DLD1 (cell line): ENCODE results near the gene SAG.

Experiments used
- in situ Hi-C: cut with HindIII; loops from 2 replicates; pipeline ENCODE4 v1.10.0; 2017; ENCODE audit warnings: low sequenced_read_pairs

SAG gene

DNA sequence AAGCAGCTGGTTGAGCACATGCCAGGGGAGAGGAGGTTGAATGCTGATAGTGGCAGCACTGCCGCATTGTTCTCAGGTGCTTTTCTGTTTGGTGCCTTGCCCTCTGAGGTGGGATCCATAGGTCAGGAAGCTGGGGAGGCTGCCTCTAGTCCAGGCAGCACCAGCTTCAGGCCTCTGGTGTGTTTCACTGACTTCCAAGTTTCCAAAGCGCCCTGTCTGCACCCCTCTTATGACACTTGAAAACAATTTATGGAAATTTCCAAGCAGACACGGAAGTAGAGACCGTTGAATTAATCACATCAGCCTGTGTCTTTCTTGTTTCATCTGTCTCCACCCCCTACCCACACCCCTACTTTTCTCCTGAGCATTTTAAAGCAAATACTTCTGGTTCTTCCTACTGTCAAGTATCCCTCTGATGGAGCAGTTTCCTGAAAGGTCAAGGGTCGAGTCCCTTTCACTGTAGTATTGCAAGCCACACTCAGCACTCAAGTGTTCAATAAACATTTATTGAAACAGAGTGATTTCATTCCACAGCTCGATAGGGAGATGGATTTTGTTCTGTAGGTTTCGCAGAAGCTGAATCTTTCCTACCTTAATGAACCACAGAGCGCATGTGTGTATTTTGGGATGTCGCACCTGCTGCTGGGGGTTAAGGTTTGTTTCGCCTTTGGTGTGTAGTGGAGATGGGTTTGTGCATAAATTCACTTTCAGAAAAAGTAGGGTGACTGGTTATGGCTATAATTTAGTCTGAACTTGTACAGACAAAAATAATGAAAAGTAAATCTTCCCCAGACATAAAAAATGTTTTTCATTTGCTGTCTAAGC, 68.1 kb downstream of the SAG start:
- in situ Hi-C loops, result no loop called here

- in situ Hi-C loops, result no loop called here
These were observed 71.4 kb downstream of the SAG start for GRCh38 chr2:233379034-233379433.

GRCh38 chr2:233379441-233379840, 71.8 kb downstream of the SAG start:
- in situ Hi-C loops, result no loop called here

- in situ Hi-C loops, result no loop called here
These were observed 72.7 kb downstream of the SAG start for GRCh38 chr2:233380132-233380895.

DNA sequence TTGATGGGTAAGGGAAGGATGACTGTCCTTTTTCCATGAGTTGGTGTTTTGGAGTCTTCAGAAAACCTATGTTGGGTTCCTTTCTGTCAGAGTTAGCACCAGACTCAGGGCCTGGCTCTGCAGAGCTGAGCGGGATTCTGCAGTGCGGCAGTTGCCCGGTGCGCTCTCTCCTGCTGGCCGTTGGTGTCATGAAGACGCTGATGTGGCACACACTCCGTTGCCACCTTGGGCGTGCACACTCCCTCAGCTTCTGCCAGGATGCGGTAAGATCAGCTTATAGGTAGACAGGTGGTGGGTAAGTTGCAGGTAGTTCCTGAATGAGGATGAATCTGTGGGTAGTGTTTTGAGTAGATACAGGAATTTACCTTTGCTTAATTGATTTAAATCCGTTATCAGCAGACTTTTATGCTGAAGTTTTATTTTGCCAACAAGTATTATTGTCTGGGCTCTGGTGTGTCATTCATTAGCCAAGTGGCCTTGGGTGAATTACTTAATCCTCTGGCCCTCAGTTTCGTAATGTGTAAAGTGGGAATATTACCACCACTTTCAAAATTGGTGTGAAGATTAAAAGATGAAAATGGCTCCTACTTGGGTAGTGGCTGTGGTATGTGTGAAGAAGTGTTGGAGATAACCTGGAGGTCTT, 73.5 kb downstream of the SAG start:
- in situ Hi-C loops, result no loop called here

- in situ Hi-C loops, result no loop called here
These were observed 74.0 kb downstream of the SAG start for GRCh38 chr2:233381638-233381995.

DNA sequence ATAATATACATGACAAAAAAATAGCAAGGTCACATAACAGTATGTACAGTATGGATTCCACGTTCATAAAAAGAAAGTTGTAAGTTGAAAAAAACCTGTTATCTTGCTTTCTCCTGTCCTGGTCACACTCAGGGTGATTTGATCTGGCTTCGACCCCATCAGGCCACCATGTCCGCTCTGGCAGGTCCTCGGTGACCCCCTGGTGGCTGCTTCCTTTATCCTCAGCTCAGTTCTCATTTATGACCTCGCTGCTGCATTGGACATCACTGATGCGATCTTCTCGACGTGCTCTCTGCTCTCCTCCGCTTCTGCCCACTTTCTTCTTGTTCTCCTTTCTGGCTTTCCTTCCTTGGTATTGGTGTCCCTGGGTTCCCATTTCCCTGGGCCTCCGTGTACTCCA, 76.4 kb downstream of the SAG start:
- in situ Hi-C loops, result no loop called here

GRCh38 chr2:233384811-233385488, 77.3 kb downstream of the SAG start:
- in situ Hi-C loops, result no loop called here

- in situ Hi-C loops, result no loop called here
These were observed 78.0 kb downstream of the SAG start for GRCh38 chr2:233385489-233386044.

DNA sequence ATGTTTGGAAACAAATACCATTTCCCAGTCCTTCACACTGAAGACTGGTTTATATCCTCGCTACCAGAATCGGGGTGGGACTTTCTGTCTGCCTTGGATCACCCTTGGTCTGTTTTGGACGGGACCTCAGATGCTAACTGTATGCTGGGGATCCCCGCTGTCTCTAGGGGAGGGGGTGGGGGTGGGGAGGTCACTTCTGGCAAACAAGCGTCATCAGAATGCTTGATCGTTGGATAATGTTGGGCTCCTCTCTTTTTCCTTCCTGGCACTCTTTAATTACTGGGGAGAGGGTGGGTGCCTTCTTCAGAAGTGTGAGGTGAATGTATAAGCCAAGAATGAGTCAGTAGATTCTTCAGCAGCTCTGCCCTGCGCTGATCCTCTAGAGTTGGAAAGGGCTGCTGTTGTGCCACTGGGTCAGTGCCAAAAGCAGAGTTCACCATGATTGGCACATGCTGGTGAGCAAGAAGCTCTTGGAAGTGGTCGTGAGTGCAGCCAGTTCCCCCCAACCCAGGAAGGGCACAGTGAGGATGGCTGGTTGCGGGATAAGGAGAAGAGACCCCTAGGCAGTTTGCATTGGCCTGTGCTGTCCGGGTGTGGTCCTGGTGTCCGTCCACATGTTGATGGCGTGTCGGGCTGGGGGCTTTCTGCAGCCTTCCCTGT, 78.9 kb downstream of the SAG start:
- in situ Hi-C loops, result no loop called here

DNA sequence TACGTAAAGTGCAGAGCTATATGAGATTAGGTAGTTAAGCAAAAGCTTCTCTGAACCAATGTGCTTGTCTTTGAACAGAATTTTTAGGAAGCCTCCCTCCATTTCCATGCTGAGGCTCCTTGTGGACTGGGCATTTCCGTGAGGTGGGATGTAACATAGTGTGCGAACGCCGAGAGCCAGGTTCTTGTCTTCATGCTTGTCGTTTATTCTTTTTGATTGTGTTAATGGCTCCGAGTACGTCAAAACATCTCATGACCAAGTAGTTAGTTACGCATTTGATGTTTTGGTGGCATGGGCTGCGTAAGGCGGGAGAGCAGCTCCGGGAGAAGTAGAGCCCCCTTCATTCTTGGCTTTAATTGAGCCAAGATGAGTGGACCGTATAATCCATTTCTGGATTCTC, 79.6 kb downstream of the SAG start:
- in situ Hi-C loops, result no loop called here

- in situ Hi-C loops, result no loop called here
These were observed 80.3 kb downstream of the SAG start for GRCh38 chr2:233387667-233388528.

- in situ Hi-C loops, result no loop called here
These were observed 82.0 kb downstream of the SAG start for GRCh38 chr2:233389601-233390125.

- in situ Hi-C loops, result loop anchor here (5.0 kb wide), 1 partner anchor 48 kb away; no protein-coding TSS in a partner anchor
These were observed 88.1 kb downstream of the SAG start for GRCh38 chr2:233395687-233396086.
